ENCODE data around the gene TIGD6. TPM values are rescaled to one million over a fixed set of nuclear protein-coding genes. Genes with fewer than 3 reads are reported as not detected.
A peak's percentile ranks its signal among the peaks of the same experiment; 100 is the strongest.

TIGD6 gene
- total and polyA plus RNA-seq, 2 donors (not counting 3 experiments of a cell fraction or from before 2014, with no cell fraction given) = 3.6 to 5.4 TPM

GRCh38 chr5:150017226-150018005, 17.0 kb upstream of the TIGD6 start:
- Histone ChIP-seq H3K4me1 (ENCODE audit: control insufficient read depth, extremely low read depth, insufficient read depth, low read length) (peaks cover 38% of the 10 kb centered on the region), H3K27ac (ENCODE audit: insufficient read depth, low read depth, low read length) (peak overlapping the region; percentile 61), H3K4me3 (replicated peaks in 1 of 3; ENCODE audit: insufficient read depth in 1 of 3, low read depth in 1 of 3, low read length in 3 of 3) (no peak overlapping the region), H3K9ac (replicated peaks; ENCODE audit: extremely low read depth, insufficient read depth, low read length) (peak overlapping the region; percentile 34), H3K9me3 (replicated peaks; ENCODE audit: control insufficient read depth, insufficient read depth, low read length) (no peaks in the 10 kb centered on the region), H3K4me2 (ENCODE audit: insufficient read depth, low read length) (peak overlapping the region; percentile 40), H3K36me3 (ENCODE audit: control insufficient read depth in 2 of 2, extremely low read depth in 1 of 2, insufficient read depth in 2 of 2, low read length in 2 of 2) (peaks cover 15 to 20% of the 10 kb centered on the region in 2 experiments), H3K27me3 (ENCODE audit: control insufficient read depth in 2 of 2, insufficient read depth in 2 of 2, low read length in 2 of 2) (no peaks in the 10 kb centered on the region), H3K9me1 (replicated peaks; ENCODE audit: control insufficient read depth, extremely low read depth, insufficient read depth, low read length) (no peaks in the 10 kb centered on the region), H4K20me1 (replicated peaks; ENCODE audit: control insufficient read depth, extremely low read depth, insufficient read depth, low read length) (no peaks in the 10 kb centered on the region), H2AFZ (ENCODE audit: low read depth, low read length) (no peak overlapping the region), H3K79me2 (ENCODE audit: control insufficient read depth, insufficient read depth, low read length) (peaks cover 4% of the 10 kb centered on the region)
- no TSS peak for BruUV-seq (replicated peaks)
- dilution Hi-C loops (cut with MboI; ENCODE audit: extremely low pct_ligation_motif_present, low sequenced_read_pairs) (no loop called here), intact Hi-C loops (cut with micrococcal nuclease) (no loop called here)
- POLR2A ChIA-PET = no interaction called here
- FAIRE-seq (peak; percentile 83), DNase-seq (ENCODE audit: low read depth, low spot score) (peak; percentile 69)
- CTCF ChIA-PET = interaction anchor here (0.8 to 2.5 kb wide), 6 partner anchors 10 to 58 kb away, joined by 3 to 12 read pairs (median 4); no protein-coding TSS in a partner anchor
- TF ChIP-seq MAX (IDR thresholded peaks at IDR 0.05; ENCODE audit: insufficient read depth, insufficient read length) (no peak), POLR2A (IDR thresholded peaks at IDR 0.05; ENCODE audit: low read depth, low read length) (no peak), EZH2 (IDR thresholded peaks at IDR 0.05; ENCODE audit: borderline replicate concordance, low read depth, low read length, severe bottlenecking) (no peak), FOS (IDR thresholded peaks at IDR 0.05; ENCODE audit: borderline replicate concordance, insufficient read depth, low read length) (peak; percentile 66), POLR2AphosphoS5 (IDR thresholded peaks at IDR 0.05; ENCODE audit: insufficient read depth, low read depth, low read length) (no peak), CTCF (IDR thresholded peaks at IDR 0.05; ENCODE audit: extremely low read depth in 1 of 2, insufficient read depth in 1 of 2, low read depth in 1 of 2, low read length in 2 of 2) (no peak), MYC (IDR thresholded peaks at IDR 0.05; ENCODE audit: low read depth, low read length) (no peak), JUN (IDR thresholded peaks at IDR 0.05; ENCODE audit: borderline replicate concordance, insufficient read depth, insufficient read length, low read depth) (no peak), GATA2 (IDR thresholded peaks at IDR 0.05; ENCODE audit: insufficient read depth, insufficient read length, low read depth, low read length) (peak; percentile 96)
